ENCODE measurements around the gene FMN1. TPM values are rescaled to one million over a fixed set of nuclear protein-coding genes. Genes with fewer than 3 reads are reported as not detected.

Gene FMN1
- total RNA-seq, 4 donors from 2014 or later: 2.6 to 6.6 (median 4.2) TPM

DNA sequence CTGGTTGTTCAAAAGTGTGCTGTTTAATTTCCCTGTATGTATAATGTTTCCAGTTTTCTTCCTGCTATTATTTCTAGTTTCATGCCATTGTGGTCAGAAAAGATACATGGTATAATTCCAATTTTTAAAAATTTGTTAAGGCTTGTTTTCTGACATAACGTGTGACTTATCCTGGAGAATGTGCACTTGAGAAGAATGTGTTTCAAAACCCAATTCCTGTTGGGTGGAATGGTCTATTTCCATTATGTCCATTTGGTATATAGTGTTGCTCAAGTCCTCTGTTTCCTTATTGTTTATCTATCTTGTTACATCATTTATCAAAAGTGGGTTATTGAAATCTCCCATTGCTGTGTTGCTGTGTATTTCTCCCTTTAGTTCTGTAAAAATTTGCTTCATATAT, 261.3 kb downstream of the FMN1 start:
- in situ Hi-C loops (cut with MboI; ENCODE audit: low sequenced_read_pairs in 4 of 4) (no loop called here), intact Hi-C loops (cut with DNase I; ENCODE audit: low total_unique reads) (no loop called here)
- TF ChIP-seq, protein P1, sequence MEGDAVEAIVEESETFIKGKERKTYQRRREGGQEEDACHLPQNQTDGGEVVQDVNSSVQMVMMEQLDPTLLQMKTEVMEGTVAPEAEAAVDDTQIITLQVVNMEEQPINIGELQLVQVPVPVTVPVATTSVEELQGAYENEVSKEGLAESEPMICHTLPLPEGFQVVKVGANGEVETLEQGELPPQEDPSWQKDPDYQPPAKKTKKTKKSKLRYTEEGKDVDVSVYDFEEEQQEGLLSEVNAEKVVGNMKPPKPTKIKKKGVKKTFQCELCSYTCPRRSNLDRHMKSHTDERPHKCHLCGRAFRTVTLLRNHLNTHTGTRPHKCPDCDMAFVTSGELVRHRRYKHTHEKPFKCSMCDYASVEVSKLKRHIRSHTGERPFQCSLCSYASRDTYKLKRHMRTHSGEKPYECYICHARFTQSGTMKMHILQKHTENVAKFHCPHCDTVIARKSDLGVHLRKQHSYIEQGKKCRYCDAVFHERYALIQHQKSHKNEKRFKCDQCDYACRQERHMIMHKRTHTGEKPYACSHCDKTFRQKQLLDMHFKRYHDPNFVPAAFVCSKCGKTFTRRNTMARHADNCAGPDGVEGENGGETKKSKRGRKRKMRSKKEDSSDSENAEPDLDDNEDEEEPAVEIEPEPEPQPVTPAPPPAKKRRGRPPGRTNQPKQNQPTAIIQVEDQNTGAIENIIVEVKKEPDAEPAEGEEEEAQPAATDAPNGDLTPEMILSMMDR (IDR thresholded peaks at IDR 0.05 in 4 of 5, conservative IDR thresholded peaks at IDR 0.05 in 1 of 5): no peak
- TF ChIP-seq POLR2A (IDR thresholded peaks at IDR 0.05): no peak
- no peak overlapping the region for H3K4me3 ChIP-seq
- no peak overlapping the region for H3K27ac ChIP-seq
- ATAC-seq: no peak
- H3K9me3 ChIP-seq: no peaks in the 10 kb centered on the region
- no peaks in the 10 kb centered on the region for H3K36me3 ChIP-seq
- H3K27me3 ChIP-seq: no peaks in the 10 kb centered on the region
- no peaks in the 10 kb centered on the region for H3K4me1 ChIP-seq
- DNase-seq: no peak

GRCh38 chr15:32928876-32929275, 265.6 kb downstream of the FMN1 start:
- H3K4me1 ChIP-seq: no peaks in the 10 kb centered on the region
- DNase-seq: no peak
- TF ChIP-seq POLR2A (IDR thresholded peaks at IDR 0.05): no peak
- TF ChIP-seq, protein P1 (IDR thresholded peaks at IDR 0.05 in 4 of 5, conservative IDR thresholded peaks at IDR 0.05 in 1 of 5): no peak
- intact Hi-C loops (cut with DNase I; ENCODE audit: low total_unique reads): loop anchor here (1.0 kb wide), 1 partner anchor 15 kb away; no protein-coding TSS in a partner anchor
- no peak for ATAC-seq
- no peak overlapping the region for H3K27ac ChIP-seq
- H3K9me3 ChIP-seq: no peaks in the 10 kb centered on the region
- in situ Hi-C loops (cut with MboI; ENCODE audit: low sequenced_read_pairs in 4 of 4): no loop called here
- H3K4me3 ChIP-seq: no peak overlapping the region
- no peaks in the 10 kb centered on the region for H3K36me3 ChIP-seq
- no peaks in the 10 kb centered on the region for H3K27me3 ChIP-seq

- intact Hi-C loops (cut with DNase I; ENCODE audit: low total_unique reads): no loop called here
Measured at GRCh38 chr15:32927124-32927523, 267.4 kb downstream of the FMN1 start.

DNA sequence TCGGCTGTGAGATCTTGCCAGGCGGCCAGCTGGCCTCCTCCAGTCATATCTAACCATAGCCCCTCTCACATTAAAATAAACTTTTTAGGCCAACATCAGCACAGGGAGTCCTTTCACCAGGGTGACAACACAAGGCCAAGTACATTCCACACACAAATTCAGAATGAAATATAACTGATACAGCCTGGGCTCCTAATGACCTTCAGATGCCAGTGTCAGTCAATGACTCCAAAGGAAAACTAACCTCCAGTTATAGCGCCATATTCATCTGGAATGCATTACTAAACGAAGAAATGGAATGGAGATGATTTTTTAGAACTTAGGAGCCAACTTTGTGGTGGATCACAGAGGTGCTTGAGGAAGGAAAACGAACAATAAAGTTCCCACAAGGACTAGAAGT, 271.3 kb downstream of the FMN1 start:
- no peak for TF ChIP-seq POLR2A (IDR thresholded peaks at IDR 0.05)
- TF ChIP-seq, protein P1 (IDR thresholded peaks at IDR 0.05 in 4 of 5, conservative IDR thresholded peaks at IDR 0.05 in 1 of 5): no peak
- Histone ChIP-seq H3K4me1 (no peaks in the 10 kb centered on the region), H3K9me3 (no peaks in the 10 kb centered on the region), H3K4me3 (no peak overlapping the region), H3K27ac (no peak overlapping the region), H3K36me3 (no peaks in the 10 kb centered on the region), H3K27me3 (no peaks in the 10 kb centered on the region)
- intact Hi-C loops (cut with DNase I; ENCODE audit: low total_unique reads): no loop called here
- no peak for DNase-seq
- in situ Hi-C loops (cut with MboI; ENCODE audit: low sequenced_read_pairs in 4 of 4): no loop called here
- no peak for ATAC-seq

More at GRCh38 chr15:32927124-32927523, 267.4 kb downstream of the FMN1 start:
- in situ Hi-C loops (cut with MboI; ENCODE audit: low sequenced_read_pairs in 4 of 4): no loop called here
- no peak for TF ChIP-seq POLR2A (IDR thresholded peaks at IDR 0.05)
- TF ChIP-seq, protein P1 (IDR thresholded peaks at IDR 0.05 in 4 of 5, conservative IDR thresholded peaks at IDR 0.05 in 1 of 5): no peak
- Histone ChIP-seq H3K36me3 (no peaks in the 10 kb centered on the region), H3K27me3 (no peaks in the 10 kb centered on the region), H3K4me3 (no peak overlapping the region), H3K9me3 (no peaks in the 10 kb centered on the region), H3K4me1 (no peaks in the 10 kb centered on the region), H3K27ac (no peak overlapping the region)
- no peak for DNase-seq
- no peak for ATAC-seq

DNA sequence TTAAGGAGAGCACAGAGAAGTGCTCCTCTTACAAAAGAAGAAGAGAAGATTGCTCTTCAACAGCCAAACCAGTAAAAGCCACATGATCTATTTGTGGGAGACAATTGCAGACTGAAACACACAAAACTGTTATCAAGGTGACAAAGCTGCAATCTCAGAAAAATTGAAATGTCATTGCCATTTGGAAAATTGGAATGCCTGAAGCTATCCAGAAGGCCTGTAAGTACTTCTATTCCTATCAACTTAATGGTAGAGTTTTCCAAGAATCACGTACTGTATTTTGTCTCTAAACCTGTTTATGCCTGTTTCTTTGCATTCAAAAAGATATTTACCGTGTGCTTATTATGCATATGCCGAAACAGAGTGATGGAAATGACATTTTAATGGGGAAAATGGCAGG, 272.0 kb downstream of the FMN1 start:
- TF ChIP-seq POLR2A (IDR thresholded peaks at IDR 0.05): no peak
- TF ChIP-seq, protein P1 (IDR thresholded peaks at IDR 0.05 in 4 of 5, conservative IDR thresholded peaks at IDR 0.05 in 1 of 5): no peak
- no peak for ATAC-seq

More for the DNA sequence above, 272.0 kb downstream of the FMN1 start:
- H3K9me3 ChIP-seq: no peaks in the 10 kb centered on the region
- in situ Hi-C loops (cut with MboI; ENCODE audit: low sequenced_read_pairs in 4 of 4): no loop called here
- H3K27me3 ChIP-seq: no peaks in the 10 kb centered on the region
- H3K4me1 ChIP-seq: no peaks in the 10 kb centered on the region
- H3K4me3 ChIP-seq: no peak overlapping the region
- no peaks in the 10 kb centered on the region for H3K36me3 ChIP-seq
- no peak overlapping the region for H3K27ac ChIP-seq
- no peak for DNase-seq
- intact Hi-C loops (cut with DNase I; ENCODE audit: low total_unique reads): no loop called here

All from gastrocnemius medialis (tissue), 4 donors.